ENCODE data around the gene RXRA.

The RXRA gene

GRCh38 chr9:134289241-134289875 lies 36.9 kb upstream of the RXRA start:
- no peak overlapping the region for H2BK120ac ChIP-seq (ENCODE audit: low read depth, low read length)
- no peak overlapping the region for H3K4me2 ChIP-seq (ENCODE audit: low read length, poor library complexity, severe bottlenecking)
- H3K4ac ChIP-seq (ENCODE audit: low read depth in 1 of 2, low read length in 2 of 2): no peak overlapping the region
- no peak overlapping the region for H2AK5ac ChIP-seq (ENCODE audit: low read length, severe bottlenecking)
- H2BK5ac ChIP-seq (ENCODE audit: low read depth, low read length, poor library complexity, severe bottlenecking): no peak overlapping the region
- H3K27me3 ChIP-seq (ENCODE audit: control insufficient read depth in 1 of 2, insufficient read depth in 1 of 2, low read length in 2 of 2): peaks cover 8 to 34% of the 10 kb centered on the region in 2 experiments
- no peaks in the 10 kb centered on the region for H3K79me1 ChIP-seq (replicated peaks; ENCODE audit: low read length, poor library complexity, severe bottlenecking)
- peaks cover 3% of the 10 kb centered on the region for H3K4me1 ChIP-seq (ENCODE audit: control insufficient read depth, insufficient read depth, low read depth, low read length)
- H3K18ac ChIP-seq (ENCODE audit: low read depth in 1 of 2, low read length in 2 of 2): no peak overlapping the region
- H3K9ac ChIP-seq (ENCODE audit: low read length): no peak overlapping the region
- peak overlapping the region; percentile 31 for H2BK15ac ChIP-seq (ENCODE audit: low read depth, poor library complexity, severe bottlenecking)
- H2BK12ac ChIP-seq (ENCODE audit: low read length in 2 of 2): no peak overlapping the region
- H3K14ac ChIP-seq (ENCODE audit: low read length in 2 of 2): no peak overlapping the region
- H3K23ac ChIP-seq (ENCODE audit: low read length in 2 of 2): no peak overlapping the region
- H4K8ac ChIP-seq (ENCODE audit: low read length): no peak overlapping the region
- H2AFZ ChIP-seq (ENCODE audit: low read depth, low read length): no peak overlapping the region
- no peaks in the 10 kb centered on the region for H3K36me3 ChIP-seq (ENCODE audit: control insufficient read depth in 1 of 2, insufficient read depth in 2 of 2, low read depth in 1 of 2, low read length in 2 of 2)
- no peak overlapping the region for H3K27ac ChIP-seq (ENCODE audit: low read length, poor library complexity, severe bottlenecking)
- H3K4me3 ChIP-seq (ENCODE audit: insufficient read depth in 1 of 2, low read depth in 1 of 2, low read length in 2 of 2): no peak overlapping the region
- WGBS: 82% methylated on average over 12 of the region's 12 CpGs
- H4K91ac ChIP-seq (ENCODE audit: low read length): no peak overlapping the region
- DNase-seq: no peak
- no peaks in the 10 kb centered on the region for H3K9me3 ChIP-seq (ENCODE audit: control insufficient read depth, low read length)

GRCh38 chr9:134290603-134291451 lies 35.4 kb upstream of the RXRA start:
- H2AK5ac ChIP-seq (ENCODE audit: low read length, severe bottlenecking): no peak overlapping the region
- H3K4me1 ChIP-seq (ENCODE audit: control insufficient read depth, insufficient read depth, low read depth, low read length): peaks cover 3% of the 10 kb centered on the region
- 89% methylated on average over 12 of the region's 12 CpGs for WGBS
- H3K23ac ChIP-seq (ENCODE audit: low read length in 2 of 2): no peak overlapping the region
- H4K8ac ChIP-seq (ENCODE audit: low read length): no peak overlapping the region
- H3K9me3 ChIP-seq (ENCODE audit: control insufficient read depth, low read length): no peaks in the 10 kb centered on the region
- H2AFZ ChIP-seq (ENCODE audit: low read depth, low read length): no peak overlapping the region
- H4K91ac ChIP-seq (ENCODE audit: low read length): no peak overlapping the region
- H3K4me2 ChIP-seq (ENCODE audit: low read length, poor library complexity, severe bottlenecking): no peak overlapping the region
- peak overlapping the region in 1 of 2 experiments; percentile 38 for H3K14ac ChIP-seq (ENCODE audit: low read length in 2 of 2)
- peaks cover 13 to 28% of the 10 kb centered on the region in 2 experiments for H3K27me3 ChIP-seq (ENCODE audit: control insufficient read depth in 1 of 2, insufficient read depth in 1 of 2, low read length in 2 of 2)
- no peak overlapping the region for H3K9ac ChIP-seq (ENCODE audit: low read length)
- no peaks in the 10 kb centered on the region for H3K36me3 ChIP-seq (ENCODE audit: control insufficient read depth in 1 of 2, insufficient read depth in 2 of 2, low read depth in 1 of 2, low read length in 2 of 2)
- no peak overlapping the region for H3K4ac ChIP-seq (ENCODE audit: low read depth in 1 of 2, low read length in 2 of 2)
- no peak overlapping the region for H2BK15ac ChIP-seq (ENCODE audit: low read depth, poor library complexity, severe bottlenecking)
- H3K4me3 ChIP-seq (ENCODE audit: insufficient read depth in 1 of 2, low read depth in 1 of 2, low read length in 2 of 2): no peak overlapping the region
- no peak overlapping the region for H2BK12ac ChIP-seq (ENCODE audit: low read length in 2 of 2)
- no peak overlapping the region for H3K27ac ChIP-seq (ENCODE audit: low read length, poor library complexity, severe bottlenecking)
- no peak overlapping the region for H3K18ac ChIP-seq (ENCODE audit: low read depth in 1 of 2, low read length in 2 of 2)
- H3K79me1 ChIP-seq (replicated peaks; ENCODE audit: low read length, poor library complexity, severe bottlenecking): no peaks in the 10 kb centered on the region
- DNase-seq: no peak
- no peak overlapping the region for H2BK120ac ChIP-seq (ENCODE audit: low read depth, low read length)
- no peak overlapping the region for H2BK5ac ChIP-seq (ENCODE audit: low read depth, low read length, poor library complexity, severe bottlenecking)

GRCh38 chr9:134291452-134291881 lies 34.8 kb upstream of the RXRA start:
- Histone ChIP-seq H3K27ac (ENCODE audit: low read length, poor library complexity, severe bottlenecking) (no peak overlapping the region), H4K8ac (ENCODE audit: low read length) (no peak overlapping the region), H3K14ac (ENCODE audit: low read length in 2 of 2) (no peak overlapping the region), H2BK15ac (ENCODE audit: low read depth, poor library complexity, severe bottlenecking) (no peak overlapping the region), H3K23ac (ENCODE audit: low read length in 2 of 2) (no peak overlapping the region), H3K9me3 (ENCODE audit: control insufficient read depth, low read length) (no peaks in the 10 kb centered on the region), H2AFZ (ENCODE audit: low read depth, low read length) (no peak overlapping the region), H2BK12ac (ENCODE audit: low read length in 2 of 2) (no peak overlapping the region), H3K27me3 (ENCODE audit: control insufficient read depth in 1 of 2, insufficient read depth in 1 of 2, low read length in 2 of 2) (peaks cover 17 to 34% of the 10 kb centered on the region in 2 experiments), H3K4me2 (ENCODE audit: low read length, poor library complexity, severe bottlenecking) (no peak overlapping the region), H4K91ac (ENCODE audit: low read length) (no peak overlapping the region), H3K36me3 (ENCODE audit: control insufficient read depth in 1 of 2, insufficient read depth in 2 of 2, low read depth in 1 of 2, low read length in 2 of 2) (no peaks in the 10 kb centered on the region), H3K9ac (ENCODE audit: low read length) (no peak overlapping the region), H2BK5ac (ENCODE audit: low read depth, low read length, poor library complexity, severe bottlenecking) (no peak overlapping the region), H3K4me3 (ENCODE audit: insufficient read depth in 1 of 2, low read depth in 1 of 2, low read length in 2 of 2) (no peak overlapping the region), H3K4me1 (ENCODE audit: control insufficient read depth, insufficient read depth, low read depth, low read length) (peaks cover 3% of the 10 kb centered on the region), H3K79me1 (replicated peaks; ENCODE audit: low read length, poor library complexity, severe bottlenecking) (no peaks in the 10 kb centered on the region), H2BK120ac (ENCODE audit: low read depth, low read length) (no peak overlapping the region), H2AK5ac (ENCODE audit: low read length, severe bottlenecking) (no peak overlapping the region), H3K4ac (ENCODE audit: low read depth in 1 of 2, low read length in 2 of 2) (no peak overlapping the region), H3K18ac (ENCODE audit: low read depth in 1 of 2, low read length in 2 of 2) (no peak overlapping the region)
- no peak for DNase-seq
- WGBS: 86% methylated on average over 11 of the region's 11 CpGs

All from mesenchymal stem cell (in vitro differentiated cells and primary cell).